Immature natural killer cell (primary cell): ENCODE measurements around the gene KCNMA1. TPM values are rescaled to one million over a fixed set of nuclear protein-coding genes. Genes with fewer than 3 reads are reported as not detected.

Experiments
- DNase-seq, 3 donors: peaks; one replicate each; pipeline ENCODE4 v3.0.0; 2022; ENCODE audit warnings: mixed read lengths in 1 of 3
- H3K27ac Mint-ChIP-seq, 6 donors: one replicate each; pipeline ENCODE4 v1.8.0; 2020; ENCODE audit warnings: mixed read lengths in 6 of 6, mild to moderate bottlenecking in 5 of 6, inconsistent platforms in 4 of 6, moderate library complexity in 3 of 6
- H3K27me3 Mint-ChIP-seq, 3 donors: one replicate each; pipeline ENCODE4 v1.8.0; 2020 to 2021; ENCODE audit warnings: low read depth in 3 of 3, mild to moderate bottlenecking in 3 of 3, mixed read lengths in 3 of 3, moderate library complexity in 3 of 3, inconsistent platforms in 1 of 3
- H3K36me3 Mint-ChIP-seq, 3 donors: one replicate each; pipeline ENCODE4 v1.8.0; 2020; ENCODE audit warnings: mixed read lengths in 3 of 3, inconsistent platforms in 2 of 3, mild to moderate bottlenecking in 2 of 3
- H3K4me1 Mint-ChIP-seq, 2 donors: one replicate each; pipeline ENCODE4 v1.8.0; 2020; ENCODE audit warnings: inconsistent platforms in 2 of 2, mild to moderate bottlenecking in 2 of 2, mixed read lengths in 2 of 2, moderate library complexity in 1 of 2
- H3K4me3 Mint-ChIP-seq, 5 donors: one replicate each; pipeline ENCODE4 v1.8.0; 2020; ENCODE audit warnings: mild to moderate bottlenecking in 5 of 5, mixed read lengths in 5 of 5, inconsistent platforms in 3 of 5, moderate library complexity in 3 of 5
- H3K9me3 Mint-ChIP-seq, 6 donors: one replicate each; pipeline ENCODE4 v1.8.0; 2020; ENCODE audit warnings: mild to moderate bottlenecking in 6 of 6, mixed read lengths in 6 of 6, inconsistent platforms in 4 of 6, moderate library complexity in 3 of 6
- polyA plus RNA-seq, 3 donors: library from polyadenylated mRNA; unstranded; fragments of 300-500 nt; fragmentation: Illumina TruSeq; gene quantifications; one replicate each; pipeline ENCODE4 v1.2.3, GENCODE V29; 2021

KCNMA1 gene
- polyA plus RNA-seq, 3 donors from 2014 or later = not detected

DNA sequence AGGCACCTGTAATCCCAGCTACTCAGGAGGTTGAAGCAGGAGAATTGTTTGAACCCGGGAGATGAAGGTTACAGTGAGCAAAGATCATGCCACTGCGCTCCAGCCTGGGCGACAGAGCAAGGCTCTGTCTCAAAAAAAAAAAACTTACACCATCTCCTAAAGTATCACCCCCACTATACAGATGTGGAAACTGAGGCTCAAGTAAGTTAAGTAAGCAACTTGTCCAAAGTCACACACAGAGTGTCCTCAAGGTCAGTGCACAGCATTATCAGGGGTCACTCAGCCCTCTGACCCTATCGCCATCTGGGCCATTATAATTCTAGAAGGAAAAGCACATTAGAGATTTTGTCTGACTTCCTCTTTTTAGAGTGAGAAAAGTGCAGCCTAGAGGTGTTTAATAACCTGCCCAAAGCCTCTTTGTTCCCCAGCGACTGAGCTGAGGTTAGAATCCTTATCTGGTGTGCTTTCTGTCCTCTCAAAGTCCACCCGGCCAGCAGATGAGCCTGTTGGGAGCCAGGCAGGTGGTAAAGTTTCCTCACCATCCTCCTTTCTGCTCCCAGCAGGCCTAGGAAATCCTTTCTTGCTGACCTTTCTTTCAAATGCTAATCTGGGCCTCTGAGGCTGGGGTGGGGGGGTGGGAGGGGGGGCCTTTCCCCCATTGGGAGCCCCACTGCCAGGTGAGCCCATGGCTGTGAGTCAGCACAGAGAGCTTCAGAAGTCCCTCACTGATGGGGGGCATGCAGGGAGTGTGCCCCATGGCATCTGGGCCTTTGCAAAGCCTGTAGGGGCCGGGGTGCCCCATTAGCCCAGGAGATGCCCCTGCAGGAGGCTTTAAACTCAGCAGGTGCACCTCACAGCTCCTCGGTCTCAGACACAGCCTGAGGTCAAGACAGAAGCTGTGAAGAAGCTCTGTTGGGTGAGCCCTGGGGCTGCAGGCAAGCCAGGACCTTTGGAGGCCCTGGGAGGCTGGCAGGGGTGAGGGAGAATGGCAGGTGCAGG lies 12.0 kb upstream of the KCNMA1 start:
- no peaks in the 10 kb centered on the region for H3K36me3 Mint-ChIP-seq
- no peak overlapping the region for H3K27ac Mint-ChIP-seq
- no peak for DNase-seq
- no peaks in the 10 kb centered on the region for H3K4me1 Mint-ChIP-seq
- peaks cover 11 to 12% (median 12%) of the 10 kb centered on the region in 3 donors for H3K27me3 Mint-ChIP-seq
- H3K4me3 Mint-ChIP-seq = no peak overlapping the region
- peaks cover 0 to 10% (median 5%) of the 10 kb centered on the region in 6 donors for H3K9me3 Mint-ChIP-seq

DNA sequence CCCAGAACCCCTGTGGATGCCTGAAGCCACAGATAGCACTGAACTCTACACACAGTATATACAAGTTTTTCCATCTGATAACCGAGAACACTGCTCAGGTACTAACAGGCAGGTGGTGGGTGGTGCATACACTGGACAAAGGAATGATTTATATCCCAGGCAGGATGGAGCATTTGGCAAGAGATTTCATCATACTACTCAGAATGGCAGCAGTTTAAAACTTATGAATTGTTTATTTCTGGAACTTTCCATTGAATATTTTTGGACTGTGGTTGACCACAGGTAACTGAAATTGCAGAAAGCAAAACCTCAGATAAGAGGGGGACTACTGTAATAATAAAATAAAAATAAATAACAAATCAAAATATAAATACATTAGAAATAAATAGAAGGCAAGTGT lies 10.9 kb upstream of the KCNMA1 start:
- no peaks in the 10 kb centered on the region for H3K4me1 Mint-ChIP-seq
- no peak for DNase-seq
- H3K36me3 Mint-ChIP-seq = no peaks in the 10 kb centered on the region
- peaks cover 0 to 10% (median 5%) of the 10 kb centered on the region in 6 donors for H3K9me3 Mint-ChIP-seq
- H3K27ac Mint-ChIP-seq = no peak overlapping the region
- no peak overlapping the region for H3K4me3 Mint-ChIP-seq
- H3K27me3 Mint-ChIP-seq = peaks cover 9 to 12% (median 9%) of the 10 kb centered on the region in 3 donors

DNA sequence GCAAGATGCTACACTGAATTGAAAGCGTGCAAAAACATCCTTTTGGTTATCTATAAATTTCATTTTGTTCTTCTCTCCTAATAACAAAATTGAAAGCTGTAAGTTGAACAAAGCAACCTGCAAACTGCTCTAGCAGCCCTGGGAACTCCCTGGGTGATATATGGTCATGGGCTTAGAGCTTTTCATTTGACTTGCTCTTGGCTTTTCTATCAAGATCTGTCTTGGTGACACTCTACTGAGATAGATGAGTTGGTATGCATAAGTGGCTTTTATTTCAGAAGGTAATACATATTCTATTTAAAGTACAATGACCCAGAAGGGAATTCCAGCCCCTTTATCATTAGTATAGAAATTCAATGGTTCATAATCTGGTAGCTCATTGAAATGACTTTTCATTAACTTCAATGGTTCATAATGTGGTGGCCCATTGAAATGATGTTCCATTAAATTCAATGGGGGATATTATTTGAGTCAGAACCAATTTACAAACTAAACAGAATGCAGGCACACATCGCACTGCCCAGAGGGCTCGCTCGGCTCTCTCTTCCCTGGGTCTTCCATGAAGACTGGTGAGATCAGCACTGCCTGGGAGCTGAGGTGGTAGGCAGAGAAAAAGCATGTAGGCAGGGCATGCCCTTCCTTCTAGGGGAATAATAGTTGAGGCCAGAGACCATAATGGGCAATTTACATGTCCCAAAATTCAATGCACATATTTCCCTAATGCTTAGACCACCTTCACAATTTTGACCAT lies 10.1 kb upstream of the KCNMA1 start:
- Mint-ChIP-seq H3K27me3 (peaks cover 6 to 10% (median 9%) of the 10 kb centered on the region in 3 donors), H3K27ac (no peak overlapping the region), H3K4me1 (no peaks in the 10 kb centered on the region), H3K4me3 (no peak overlapping the region), H3K9me3 (peaks cover 0 to 6% (median 0%) of the 10 kb centered on the region in 6 donors), H3K36me3 (no peaks in the 10 kb centered on the region)
- no peak for DNase-seq

DNA sequence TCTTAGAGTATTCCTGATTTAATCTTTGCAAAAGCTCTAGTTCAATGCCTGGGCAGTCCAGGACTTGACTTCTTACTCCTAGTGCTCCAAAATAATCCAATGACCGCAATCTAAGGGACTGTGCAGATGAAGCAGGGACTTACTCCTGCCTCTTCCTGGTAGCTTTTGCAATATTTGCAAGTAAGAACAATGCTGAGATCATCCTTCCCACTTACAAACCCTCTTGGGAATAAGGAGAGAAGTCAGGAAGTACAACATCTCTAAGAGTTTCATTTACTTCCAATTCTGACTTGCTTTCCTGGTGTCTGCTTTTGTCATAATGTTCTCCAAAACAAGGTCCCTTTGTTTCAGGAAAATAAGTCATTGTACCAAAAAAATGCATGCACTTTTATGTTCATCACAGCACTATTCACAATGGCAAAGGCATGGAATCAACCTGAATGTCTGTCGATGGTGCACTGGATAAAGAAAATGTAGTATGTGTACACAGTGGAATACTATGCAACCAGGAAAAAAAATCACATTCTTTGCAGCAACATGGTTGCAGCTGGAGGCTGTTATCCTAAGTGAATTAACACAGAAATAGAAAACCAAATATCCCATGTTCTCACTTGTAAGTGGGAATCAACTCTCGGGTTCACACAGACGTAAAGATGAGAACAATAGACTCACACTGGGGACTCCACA lies 7.1 kb upstream of the KCNMA1 start:
- Mint-ChIP-seq H3K27ac (no peak overlapping the region), H3K4me3 (no peak overlapping the region), H3K36me3 (no peaks in the 10 kb centered on the region), H3K9me3 (no peaks in the 10 kb centered on the region), H3K27me3 (peaks cover 7 to 15% (median 15%) of the 10 kb centered on the region in 3 donors), H3K4me1 (peaks cover 0 to 4% of the 10 kb centered on the region in 2 donors)
- no peak for DNase-seq

DNA sequence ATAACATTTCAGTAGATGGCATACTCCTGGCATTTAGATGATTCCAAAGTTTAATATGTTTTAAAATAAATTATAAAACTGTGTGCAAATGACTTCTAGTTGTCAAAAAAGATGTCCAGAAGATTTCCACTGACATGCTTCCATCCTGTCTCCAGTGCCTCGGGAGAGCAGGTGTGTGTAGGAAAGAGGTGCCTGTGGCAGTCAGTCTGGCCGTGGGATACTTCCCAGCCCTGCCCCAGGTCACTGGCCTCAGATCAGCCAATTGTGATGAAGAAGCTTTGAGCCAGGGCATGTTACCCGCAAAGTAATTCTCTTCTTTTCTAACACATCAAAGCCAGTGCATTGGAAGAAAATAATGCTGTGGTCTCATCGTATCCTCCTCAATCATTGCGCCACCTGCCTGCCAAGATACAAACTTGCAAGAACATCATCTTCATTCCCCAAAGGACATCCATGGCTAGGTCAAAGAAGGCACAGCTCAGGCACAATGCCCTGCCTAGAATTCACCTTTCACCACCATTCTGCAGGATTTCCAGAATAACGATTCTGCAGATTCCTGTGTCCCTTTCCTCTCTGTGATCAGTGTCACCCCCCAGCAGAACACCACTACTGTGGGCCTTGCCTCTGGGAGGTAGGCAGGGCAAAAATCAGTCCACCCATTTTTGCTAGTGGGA lies 6.3 kb upstream of the KCNMA1 start:
- Mint-ChIP-seq H3K4me3 (no peak overlapping the region), H3K36me3 (no peaks in the 10 kb centered on the region), H3K27me3 (peaks cover 7 to 21% (median 20%) of the 10 kb centered on the region in 3 donors), H3K27ac (no peak overlapping the region), H3K4me1 (peaks cover 0 to 4% of the 10 kb centered on the region in 2 donors), H3K9me3 (no peaks in the 10 kb centered on the region)
- DNase-seq = peak in 2 of 3 donors; percentile 29 to 46

DNA sequence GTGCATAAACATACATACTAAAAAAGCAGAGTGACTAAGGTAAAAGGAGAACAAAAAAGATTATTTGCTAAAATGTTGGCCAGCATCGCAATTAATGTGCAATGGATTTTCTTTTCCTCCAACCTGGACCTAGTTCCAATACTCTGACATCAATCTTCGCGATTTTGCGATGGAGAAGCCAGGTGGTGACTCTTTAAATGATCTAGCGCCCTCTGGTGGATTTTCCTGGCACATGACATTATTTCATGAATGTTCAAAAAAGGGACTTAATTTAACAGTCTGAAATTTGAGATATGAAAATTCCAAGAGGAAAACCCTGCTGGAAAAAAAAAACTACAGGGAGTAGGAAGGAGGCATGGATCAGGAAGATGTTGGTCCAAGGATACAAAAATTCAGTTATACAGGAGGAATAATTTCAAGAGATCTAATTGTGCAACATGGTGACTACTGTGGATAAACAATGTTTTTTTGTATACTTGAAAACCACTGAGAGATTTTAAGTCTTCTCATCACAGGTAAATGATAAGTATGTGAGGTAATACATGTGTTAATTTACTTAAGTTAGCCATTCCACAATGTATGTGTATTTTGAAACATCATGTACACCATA lies 4.3 kb upstream of the KCNMA1 start:
- H3K9me3 Mint-ChIP-seq = no peaks in the 10 kb centered on the region
- H3K4me1 Mint-ChIP-seq = peaks cover 0 to 6% of the 10 kb centered on the region in 2 donors
- no peak overlapping the region for H3K27ac Mint-ChIP-seq
- H3K27me3 Mint-ChIP-seq = peaks cover 5 to 21% (median 20%) of the 10 kb centered on the region in 3 donors
- H3K36me3 Mint-ChIP-seq = no peaks in the 10 kb centered on the region
- no peak overlapping the region for H3K4me3 Mint-ChIP-seq
- peak; percentile 39 to 61 (median 45) for DNase-seq

DNA sequence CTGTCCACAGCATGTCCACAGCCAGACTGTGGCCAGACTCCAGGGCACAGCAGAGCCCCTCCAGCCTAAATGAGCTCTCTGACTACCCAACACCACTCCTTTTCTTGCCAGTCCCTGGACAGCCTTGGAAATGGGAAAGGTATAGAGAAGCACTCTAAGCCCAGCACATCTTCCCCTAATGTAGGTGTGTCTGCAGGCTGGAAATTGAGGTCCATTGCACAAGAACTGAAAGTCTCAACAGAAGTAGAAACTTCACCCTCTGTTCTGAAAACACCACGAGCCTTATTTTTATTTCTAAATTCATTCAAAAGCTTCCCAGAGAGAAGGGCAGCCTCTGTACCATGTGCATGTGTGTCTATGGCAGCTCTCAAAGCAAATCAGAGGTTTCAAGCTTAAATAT lies 3.7 kb upstream of the KCNMA1 start:
- H3K4me1 Mint-ChIP-seq = peaks cover 0 to 6% of the 10 kb centered on the region in 2 donors
- no peaks in the 10 kb centered on the region for H3K36me3 Mint-ChIP-seq
- no peak for DNase-seq
- H3K27ac Mint-ChIP-seq = no peak overlapping the region
- no peak overlapping the region for H3K4me3 Mint-ChIP-seq
- H3K27me3 Mint-ChIP-seq = peaks cover 6 to 22% (median 21%) of the 10 kb centered on the region in 3 donors
- no peaks in the 10 kb centered on the region for H3K9me3 Mint-ChIP-seq

DNA sequence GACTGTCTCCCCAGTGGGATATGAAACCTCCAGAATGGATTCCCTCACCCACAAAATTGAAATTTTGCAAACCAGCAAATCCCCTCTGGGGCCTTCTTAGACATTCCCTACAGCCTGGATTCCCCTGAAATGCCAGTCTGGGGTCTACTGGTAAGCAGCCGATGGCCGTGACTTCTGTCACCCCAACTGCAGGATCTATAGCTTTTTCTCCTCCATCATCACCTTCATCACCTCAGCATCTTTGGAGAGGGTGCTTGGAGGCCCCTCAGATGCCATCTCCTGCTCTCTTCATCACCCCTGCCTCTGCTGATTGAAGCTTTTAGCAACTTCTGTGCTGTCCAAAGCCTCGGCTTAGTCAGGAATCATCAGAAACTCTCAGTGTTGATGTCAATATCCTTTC lies 2.6 kb upstream of the KCNMA1 start:
- Mint-ChIP-seq H3K9me3 (no peaks in the 10 kb centered on the region), H3K27ac (no peak overlapping the region), H3K36me3 (no peaks in the 10 kb centered on the region), H3K4me3 (peak overlapping the region in 1 of 5 donors; percentile 36), H3K27me3 (peaks cover 6 to 27% (median 22%) of the 10 kb centered on the region in 3 donors), H3K4me1 (peaks cover 0 to 6% of the 10 kb centered on the region in 2 donors)
- no peak for DNase-seq

DNA sequence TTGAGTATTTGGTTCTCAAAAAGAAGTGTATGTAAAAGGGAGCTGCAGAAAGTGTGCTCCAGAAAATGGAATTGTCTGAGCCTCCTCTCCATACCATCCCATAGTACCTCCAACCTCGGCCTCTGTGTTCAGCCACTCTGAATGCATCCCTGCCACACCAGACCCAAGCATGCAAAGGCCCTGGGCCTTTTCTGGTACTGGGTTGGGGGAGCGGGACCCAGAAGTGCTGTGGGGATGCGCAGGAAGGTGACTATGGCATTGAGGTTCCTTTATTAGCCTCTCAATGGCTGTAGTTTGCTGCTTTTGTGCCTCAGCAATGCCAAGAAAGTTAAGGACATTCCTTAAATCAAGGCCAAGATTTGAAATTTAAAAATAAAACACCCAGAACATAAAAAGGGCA lies 2.1 kb upstream of the KCNMA1 start:
- Mint-ChIP-seq H3K4me1 (peaks cover 0 to 6% of the 10 kb centered on the region in 2 donors), H3K27me3 (peaks cover 6 to 27% (median 22%) of the 10 kb centered on the region in 3 donors), H3K36me3 (no peaks in the 10 kb centered on the region), H3K9me3 (no peaks in the 10 kb centered on the region), H3K27ac (no peak overlapping the region), H3K4me3 (no peak overlapping the region)
- no peak for DNase-seq

DNA sequence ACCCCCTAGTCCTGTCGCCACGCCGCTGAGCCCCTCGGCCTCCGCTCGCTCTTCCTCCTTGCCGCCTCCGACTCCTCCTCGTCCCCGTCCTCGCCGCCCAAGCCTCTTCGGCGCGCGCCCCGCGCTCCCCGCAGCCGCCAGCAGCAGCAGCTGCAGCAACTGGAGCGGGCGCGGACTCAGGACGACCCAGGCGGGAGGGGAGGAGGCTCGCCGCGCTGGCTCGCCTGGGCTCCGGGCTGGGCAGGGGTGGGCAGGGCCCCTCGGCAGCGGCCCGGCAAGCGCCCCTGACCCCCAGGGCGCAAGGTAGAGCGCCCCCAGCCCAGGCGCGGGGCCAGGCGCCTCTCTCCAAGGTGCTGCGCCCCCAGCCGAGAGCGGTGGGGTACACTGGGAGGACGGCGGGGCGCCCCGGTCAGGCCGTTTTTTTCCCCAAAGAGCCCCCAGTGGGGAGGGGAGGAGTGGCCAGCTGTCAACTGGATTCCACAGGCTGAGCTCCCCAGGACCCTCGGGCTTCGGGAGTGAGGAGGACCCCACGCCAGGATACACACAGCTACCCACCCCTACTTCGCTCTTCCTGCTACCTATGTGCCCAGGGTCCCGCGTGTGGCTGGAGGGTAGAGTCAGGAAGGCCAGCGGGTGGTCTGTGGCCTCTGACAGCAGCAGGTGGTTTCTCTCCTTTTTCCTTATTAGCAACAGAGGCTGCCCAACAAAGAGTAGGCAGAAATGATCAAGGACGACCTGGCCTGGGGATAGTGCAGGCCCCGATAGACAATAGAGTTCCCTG lies 903 bp upstream of the KCNMA1 start:
- no peaks in the 10 kb centered on the region for H3K9me3 Mint-ChIP-seq
- no peak for DNase-seq
- no peak overlapping the region for H3K27ac Mint-ChIP-seq
- peak overlapping the region in 1 of 5 donors; percentile 4 for H3K4me3 Mint-ChIP-seq
- H3K36me3 Mint-ChIP-seq = no peaks in the 10 kb centered on the region
- H3K4me1 Mint-ChIP-seq = peaks cover 0 to 6% of the 10 kb centered on the region in 2 donors
- peaks cover 8 to 27% (median 24%) of the 10 kb centered on the region in 3 donors for H3K27me3 Mint-ChIP-seq

DNA sequence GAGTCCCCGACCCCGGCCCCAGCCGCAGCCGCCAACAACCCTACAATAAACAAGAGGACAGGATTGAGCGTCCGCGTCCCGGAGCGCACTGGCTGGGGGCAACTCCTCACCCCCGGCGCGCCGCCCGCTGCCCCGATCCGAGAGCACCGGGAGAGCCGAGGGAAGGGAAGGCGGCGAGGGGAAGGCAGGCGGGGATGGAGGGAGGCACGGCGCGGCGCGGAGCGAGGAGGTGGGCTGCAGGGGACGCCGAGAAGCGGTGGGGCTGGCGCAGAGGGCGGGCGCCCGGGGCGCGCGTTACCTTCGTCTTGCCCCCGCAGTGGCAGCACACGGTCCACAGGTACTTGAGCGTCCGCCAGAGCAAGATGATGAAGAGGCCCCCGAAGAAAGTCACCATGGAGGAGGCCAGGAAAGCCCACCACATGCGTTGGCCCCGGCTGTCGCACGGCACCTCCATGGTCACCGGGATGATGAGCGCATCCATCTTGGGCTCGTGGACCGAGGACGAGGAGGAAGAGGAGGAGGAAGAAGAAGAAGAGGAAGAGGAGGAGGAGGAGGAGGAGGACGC lies 559 bp downstream of the KCNMA1 start:
- H3K27me3 Mint-ChIP-seq = peaks cover 8 to 33% (median 24%) of the 10 kb centered on the region in 3 donors
- H3K9me3 Mint-ChIP-seq = no peaks in the 10 kb centered on the region
- H3K36me3 Mint-ChIP-seq = no peaks in the 10 kb centered on the region
- DNase-seq = no peak
- H3K4me3 Mint-ChIP-seq = peak overlapping the region in 1 of 5 donors; percentile 41
- H3K27ac Mint-ChIP-seq = no peak overlapping the region
- peaks cover 0 to 6% of the 10 kb centered on the region in 2 donors for H3K4me1 Mint-ChIP-seq
